Measurements from ENCODE around the gene REPIN1. TPM values are rescaled to one million over a fixed set of nuclear protein-coding genes. Genes with fewer than 3 reads are reported as not detected.

Gene REPIN1
- total RNA-seq, 1 experiment from 2014 or later: 106 TPM

DNA sequence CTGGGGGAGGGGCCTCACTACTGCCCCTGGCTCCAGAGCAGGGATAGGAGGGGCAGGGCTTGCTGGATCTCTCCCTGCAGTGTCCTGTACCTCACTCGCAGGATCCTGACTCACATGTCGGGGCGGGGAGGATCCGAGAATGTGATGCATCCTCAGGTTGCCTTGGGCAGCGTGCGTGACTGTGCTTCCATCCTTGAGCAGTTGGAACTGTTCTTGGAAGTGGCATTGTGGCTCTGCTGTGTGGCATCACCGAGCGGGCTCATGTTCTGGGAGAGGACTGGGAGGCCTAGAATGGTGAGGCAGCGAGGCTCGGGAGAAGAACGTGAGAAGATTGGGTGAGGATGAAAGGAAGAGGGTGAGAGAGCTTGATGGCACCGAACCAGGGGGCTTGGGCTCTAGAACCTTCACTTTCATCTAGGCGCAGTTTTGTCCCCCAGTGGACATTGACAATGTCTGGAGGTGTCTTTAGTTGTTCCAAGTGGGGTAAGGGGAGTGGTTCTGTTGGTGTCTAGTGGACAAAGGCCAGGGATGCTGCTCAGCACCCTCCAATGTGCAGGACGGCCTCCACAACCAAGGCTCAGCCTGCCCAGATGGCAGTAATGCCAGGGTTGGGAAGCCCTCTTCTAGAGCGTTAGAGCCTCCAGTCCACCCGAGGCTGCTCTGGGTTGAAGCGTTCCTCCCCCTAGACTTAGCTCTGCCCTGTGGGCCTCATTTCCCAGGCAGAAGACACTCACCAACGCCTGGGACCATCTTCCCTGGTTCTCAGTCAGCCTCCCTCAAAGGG, 35.6 kb upstream of the REPIN1 start:
- no peak overlapping the region for H3K27ac ChIP-seq (ENCODE audit: insufficient read length, low read depth, low read length)
- no peak overlapping the region; the same call in 1 of the 2 replicates for H3K14ac ChIP-seq (ENCODE audit: insufficient read depth, low read length)
- H3K79me1 ChIP-seq (ENCODE audit: insufficient read depth, low read depth, low read length, poor library complexity, severe bottlenecking): no peaks in the 10 kb centered on the region
- H3K18ac ChIP-seq (ENCODE audit: insufficient read length, low read depth, low read length): no peak overlapping the region
- H3K36me3 Mint-ChIP-seq (ENCODE audit: insufficient read depth in 1 of 3, low read depth in 3 of 3): peaks cover 22 to 35% (median 26%) of the 10 kb centered on the region in 3 experiments
- no peaks in the 10 kb centered on the region; a peak in 1 of 5 replicates for H3K9me3 Mint-ChIP-seq
- no peak overlapping the region for H2BK5ac ChIP-seq (ENCODE audit: insufficient read length, low read length)
- no peak overlapping the region for H4K8ac ChIP-seq (replicated peaks; ENCODE audit: insufficient read length, low read depth, low read length)
- H3K9ac ChIP-seq (ENCODE audit: extremely low read depth, insufficient read length, low read length): no peak overlapping the region
- H3K23me2 ChIP-seq (ENCODE audit: insufficient read length, low read depth, low read length, poor library complexity, severe bottlenecking): no peaks in the 10 kb centered on the region
- H3K79me2 ChIP-seq (ENCODE audit: insufficient read depth, low read length): no peaks in the 10 kb centered on the region
- peak overlapping the region in 1 of 3 experiments; percentile 70; a peak in 3 of 7 replicates for H3K27ac Mint-ChIP-seq
- H2BK12ac ChIP-seq (ENCODE audit: insufficient read length, low read depth, low read length): no peak overlapping the region
- H3K27me3 Mint-ChIP-seq (ENCODE audit: low read depth): peaks cover 32% of the 10 kb centered on the region
- no peaks in the 10 kb centered on the region for H4K20me1 ChIP-seq (ENCODE audit: control insufficient read depth, insufficient read depth, insufficient read length)
- no peak overlapping the region for H2BK15ac ChIP-seq (ENCODE audit: low read depth, low read length)
- no peaks in the 10 kb centered on the region for H3K9me3 ChIP-seq (ENCODE audit: control insufficient read depth, low read depth, low read length)
- no peak for DNase-seq
- H3K27me3 ChIP-seq (ENCODE audit: insufficient read depth, low read length): no peaks in the 10 kb centered on the region
- peaks cover 15% of the 10 kb centered on the region; the same call in 1 of the 2 replicates for H3K4me1 ChIP-seq (ENCODE audit: insufficient read depth, low read length)
- H3K23ac ChIP-seq (ENCODE audit: insufficient read length, low read depth, low read length): no peak overlapping the region
- H2AFZ ChIP-seq (ENCODE audit: low read length): no peak overlapping the region
- H3T11ph ChIP-seq (ENCODE audit: low read length): no peak overlapping the region
- H2BK20ac ChIP-seq (ENCODE audit: low read depth, low read length, poor library complexity, severe bottlenecking): no peak overlapping the region
- H2AK5ac ChIP-seq (ENCODE audit: insufficient read length, low read length): no peak overlapping the region
- H3K4me3 Mint-ChIP-seq: no peak overlapping the region; a peak in 1 of 5 replicates
- TF ChIP-seq, protein P1, sequence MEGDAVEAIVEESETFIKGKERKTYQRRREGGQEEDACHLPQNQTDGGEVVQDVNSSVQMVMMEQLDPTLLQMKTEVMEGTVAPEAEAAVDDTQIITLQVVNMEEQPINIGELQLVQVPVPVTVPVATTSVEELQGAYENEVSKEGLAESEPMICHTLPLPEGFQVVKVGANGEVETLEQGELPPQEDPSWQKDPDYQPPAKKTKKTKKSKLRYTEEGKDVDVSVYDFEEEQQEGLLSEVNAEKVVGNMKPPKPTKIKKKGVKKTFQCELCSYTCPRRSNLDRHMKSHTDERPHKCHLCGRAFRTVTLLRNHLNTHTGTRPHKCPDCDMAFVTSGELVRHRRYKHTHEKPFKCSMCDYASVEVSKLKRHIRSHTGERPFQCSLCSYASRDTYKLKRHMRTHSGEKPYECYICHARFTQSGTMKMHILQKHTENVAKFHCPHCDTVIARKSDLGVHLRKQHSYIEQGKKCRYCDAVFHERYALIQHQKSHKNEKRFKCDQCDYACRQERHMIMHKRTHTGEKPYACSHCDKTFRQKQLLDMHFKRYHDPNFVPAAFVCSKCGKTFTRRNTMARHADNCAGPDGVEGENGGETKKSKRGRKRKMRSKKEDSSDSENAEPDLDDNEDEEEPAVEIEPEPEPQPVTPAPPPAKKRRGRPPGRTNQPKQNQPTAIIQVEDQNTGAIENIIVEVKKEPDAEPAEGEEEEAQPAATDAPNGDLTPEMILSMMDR (conservative IDR thresholded peaks at IDR 0.05): no peak
- H3K56ac ChIP-seq (ENCODE audit: insufficient read length, low read depth, low read length): no peak overlapping the region
- no peak overlapping the region for H3K4me2 ChIP-seq (ENCODE audit: insufficient read depth, insufficient read length, low read length)
- no peak overlapping the region for H4K91ac ChIP-seq (ENCODE audit: insufficient read length, low read depth, low read length)
- peaks cover 59 to 62% of the 10 kb centered on the region in 2 experiments for H3K4me1 Mint-ChIP-seq
- H2BK120ac ChIP-seq (ENCODE audit: low read depth, low read length, poor library complexity, severe bottlenecking): no peak overlapping the region
- no CpG with 5 or more reads among the region's 18 CpGs for WGBS (ENCODE audit: extremely low coverage, insufficient read length, low lambda C conversion rate)
- no peak overlapping the region; the same call in 1 of the 2 replicates for H3K4ac ChIP-seq (ENCODE audit: low read depth, low read length)
- H4K5ac ChIP-seq (ENCODE audit: insufficient read length, low read depth, low read length): no peak overlapping the region

Measured in H9 (cell line).